Osteoblast (primary cell): ENCODE measurements around the gene CD151. TPM values are rescaled to one million over a fixed set of nuclear protein-coding genes. Genes with fewer than 3 reads are reported as not detected.

Experiments used
- DNase-seq: peaks from one replicate; pipeline ENCODE4 v3.0.0; 2011; ENCODE audit warnings: low spot score, mixed read lengths; ENCODE audit not compliant: insufficient read length; ENCODE audit errors: missing footprints
- H2AFZ ChIP-seq: 2 replicates; pipeline ENCODE4 v1.6.0; 2011; ENCODE audit warnings: mild to moderate bottlenecking, low read length
- H3K27ac ChIP-seq: 2 replicates; pipeline ENCODE4 v1.5.1; 2011; ENCODE audit warnings: mild to moderate bottlenecking, low read depth, low read length, moderate library complexity
- H3K27me3 ChIP-seq: 2 replicates; pipeline ENCODE4 v1.6.0; 2012; ENCODE audit warnings: mild to moderate bottlenecking, control low read depth, inconsistent platforms, low read length, moderate library complexity; ENCODE audit not compliant: insufficient read depth
- H3K36me3 ChIP-seq: 2 replicates; pipeline ENCODE4 v1.5.1; 2011; ENCODE audit warnings: mild to moderate bottlenecking, low read length, control low read depth, moderate library complexity; ENCODE audit not compliant: insufficient read depth
- H3K4me1 ChIP-seq: 2 replicates; pipeline ENCODE4 v1.5.1; 2011; ENCODE audit warnings: mild to moderate bottlenecking, low read length, control low read depth, moderate library complexity; ENCODE audit not compliant: insufficient read depth
- H3K4me2 ChIP-seq: 2 replicates; pipeline ENCODE4 v1.6.0; 2011; ENCODE audit warnings: mild to moderate bottlenecking, low read length; ENCODE audit not compliant: insufficient read depth
- H3K4me3 ChIP-seq: fragments of 200-600 bp; sonication (generic); 3 replicates; pipeline ENCODE4 v1.5.1; 2012; ENCODE audit warnings: mild to moderate bottlenecking, low read length, inconsistent platforms; ENCODE audit not compliant: insufficient read depth
- H3K79me2 ChIP-seq: 2 replicates; pipeline ENCODE4 v1.6.0; 2012; ENCODE audit warnings: mild to moderate bottlenecking, low read length, control low read depth, inconsistent platforms; ENCODE audit not compliant: insufficient read depth
- H3K9me3 ChIP-seq: 2 replicates; pipeline ENCODE4 v1.5.1; 2011; ENCODE audit warnings: low read depth, low read length, control low read depth
- H4K20me1 ChIP-seq: 2 replicates; pipeline ENCODE4 v1.6.0; 2012; ENCODE audit warnings: mild to moderate bottlenecking, low read length, control low read depth; ENCODE audit not compliant: insufficient read depth
- total RNA-seq: library from RNA; depleted of rRNA; stranded (reverse); fragments of >200 nt; gene quantifications from 2 replicates; pipeline ENCODE4 v1.2.3, GENCODE V29; 2012
- TF ChIP-seq, protein P1 (sequence below): IDR thresholded peaks from 2 replicates; pipeline ENCODE4 v1.5.1; 2011; ENCODE audit warnings: mild to moderate bottlenecking, low read depth, low read length, moderate library complexity; ENCODE audit errors: extremely low read depth

Gene CD151
- total RNA-seq, 1 donor: 416 TPM

DNA sequence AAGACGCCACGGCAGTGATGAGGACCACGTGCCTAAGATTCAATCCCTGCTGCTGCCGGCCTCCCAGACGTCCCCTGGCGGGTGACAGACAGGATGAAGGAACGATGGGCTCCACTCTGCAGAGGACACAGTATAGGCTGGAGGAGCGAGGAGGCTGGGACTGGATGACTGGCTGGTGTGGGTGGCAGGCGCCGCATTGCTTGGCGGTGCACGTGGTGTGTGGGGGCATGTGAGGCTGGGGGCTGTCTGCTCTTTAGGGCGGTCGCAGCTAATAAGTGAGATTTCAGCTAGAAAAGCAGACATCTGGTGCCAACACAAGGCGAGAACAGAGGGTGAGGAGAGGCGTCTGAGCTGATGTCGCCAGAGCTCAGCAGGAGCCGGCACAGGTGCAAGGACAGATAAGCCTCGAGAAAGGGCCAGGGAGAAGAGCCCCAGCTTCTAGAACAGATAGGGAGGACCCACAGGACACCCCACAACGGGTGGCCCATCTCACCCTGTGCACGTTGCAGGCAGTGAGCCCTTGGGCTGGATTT lies 43.1 kb downstream of the CD151 start:
- H3K4me1 ChIP-seq: peaks cover 2% of the 10 kb centered on the region
- no peak overlapping the region for H3K4me2 ChIP-seq
- no peaks in the 10 kb centered on the region for H3K79me2 ChIP-seq
- TF ChIP-seq, protein P1, sequence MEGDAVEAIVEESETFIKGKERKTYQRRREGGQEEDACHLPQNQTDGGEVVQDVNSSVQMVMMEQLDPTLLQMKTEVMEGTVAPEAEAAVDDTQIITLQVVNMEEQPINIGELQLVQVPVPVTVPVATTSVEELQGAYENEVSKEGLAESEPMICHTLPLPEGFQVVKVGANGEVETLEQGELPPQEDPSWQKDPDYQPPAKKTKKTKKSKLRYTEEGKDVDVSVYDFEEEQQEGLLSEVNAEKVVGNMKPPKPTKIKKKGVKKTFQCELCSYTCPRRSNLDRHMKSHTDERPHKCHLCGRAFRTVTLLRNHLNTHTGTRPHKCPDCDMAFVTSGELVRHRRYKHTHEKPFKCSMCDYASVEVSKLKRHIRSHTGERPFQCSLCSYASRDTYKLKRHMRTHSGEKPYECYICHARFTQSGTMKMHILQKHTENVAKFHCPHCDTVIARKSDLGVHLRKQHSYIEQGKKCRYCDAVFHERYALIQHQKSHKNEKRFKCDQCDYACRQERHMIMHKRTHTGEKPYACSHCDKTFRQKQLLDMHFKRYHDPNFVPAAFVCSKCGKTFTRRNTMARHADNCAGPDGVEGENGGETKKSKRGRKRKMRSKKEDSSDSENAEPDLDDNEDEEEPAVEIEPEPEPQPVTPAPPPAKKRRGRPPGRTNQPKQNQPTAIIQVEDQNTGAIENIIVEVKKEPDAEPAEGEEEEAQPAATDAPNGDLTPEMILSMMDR: no peak
- no peaks in the 10 kb centered on the region for H3K9me3 ChIP-seq
- no peak overlapping the region for H3K27ac ChIP-seq
- H3K4me3 ChIP-seq: no peak overlapping the region
- H3K27me3 ChIP-seq: no peaks in the 10 kb centered on the region
- DNase-seq: no peak
- peaks cover 11% of the 10 kb centered on the region for H4K20me1 ChIP-seq
- no peak overlapping the region for H2AFZ ChIP-seq
- peaks cover 4% of the 10 kb centered on the region for H3K36me3 ChIP-seq

DNA sequence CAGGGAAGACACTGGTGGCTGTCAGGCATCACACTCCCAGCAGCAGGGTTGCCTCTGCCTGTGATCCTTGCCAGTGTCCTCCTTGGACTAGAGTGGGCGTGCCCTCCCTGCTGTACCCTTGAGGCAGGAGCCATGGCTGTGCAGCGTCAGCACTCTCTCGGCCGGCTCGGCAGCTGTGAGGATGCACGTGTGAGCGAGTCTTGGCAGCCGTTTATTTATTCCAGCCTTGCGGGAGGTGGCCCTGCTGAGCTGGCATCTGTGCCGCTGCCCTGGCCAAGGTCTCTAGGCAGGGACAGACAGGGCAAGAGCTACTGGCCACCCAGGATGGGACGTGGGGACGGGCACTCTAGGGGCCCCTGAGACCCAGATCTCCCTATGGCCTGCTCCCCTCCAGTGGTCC lies 43.8 kb downstream of the CD151 start:
- no peak overlapping the region for H3K27ac ChIP-seq
- no peak overlapping the region for H3K4me2 ChIP-seq
- TF ChIP-seq, protein P1: no peak
- no peaks in the 10 kb centered on the region for H3K79me2 ChIP-seq
- H3K9me3 ChIP-seq: no peaks in the 10 kb centered on the region
- peaks cover 8% of the 10 kb centered on the region for H4K20me1 ChIP-seq
- H2AFZ ChIP-seq: no peak overlapping the region
- DNase-seq: no peak
- peaks cover 2% of the 10 kb centered on the region for H3K4me1 ChIP-seq
- H3K27me3 ChIP-seq: no peaks in the 10 kb centered on the region
- no peak overlapping the region for H3K4me3 ChIP-seq
- H3K36me3 ChIP-seq: peaks cover 7% of the 10 kb centered on the region

DNA sequence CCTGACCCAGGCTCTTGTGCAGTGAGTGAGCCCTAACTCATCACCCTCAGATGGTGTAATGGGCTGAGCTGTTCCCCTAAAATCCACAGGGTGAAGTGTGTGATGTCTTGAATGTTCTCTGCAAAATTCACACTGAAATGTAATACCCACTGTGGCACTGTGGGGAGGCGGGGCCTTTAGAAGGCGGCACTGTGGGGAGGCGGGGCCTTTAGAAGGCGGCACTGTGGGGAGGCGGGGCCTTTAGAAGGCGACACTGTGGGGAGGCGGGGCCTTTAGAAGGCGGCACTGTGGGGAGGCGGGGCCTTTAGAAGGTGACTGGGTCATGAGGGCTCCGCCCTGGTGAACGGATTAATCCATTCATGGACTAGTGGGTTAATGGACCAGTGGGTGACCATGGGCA lies 44.8 kb downstream of the CD151 start:
- no peaks in the 10 kb centered on the region for H3K27me3 ChIP-seq
- no peak for DNase-seq
- H3K4me2 ChIP-seq: no peak overlapping the region
- H4K20me1 ChIP-seq: peaks cover 3% of the 10 kb centered on the region
- H3K27ac ChIP-seq: no peak overlapping the region
- H3K4me3 ChIP-seq: no peak overlapping the region
- no peaks in the 10 kb centered on the region for H3K9me3 ChIP-seq
- no peaks in the 10 kb centered on the region for H3K4me1 ChIP-seq
- TF ChIP-seq, protein P1: no peak
- H3K36me3 ChIP-seq: peaks cover 7% of the 10 kb centered on the region
- no peaks in the 10 kb centered on the region for H3K79me2 ChIP-seq
- H2AFZ ChIP-seq: no peak overlapping the region

DNA sequence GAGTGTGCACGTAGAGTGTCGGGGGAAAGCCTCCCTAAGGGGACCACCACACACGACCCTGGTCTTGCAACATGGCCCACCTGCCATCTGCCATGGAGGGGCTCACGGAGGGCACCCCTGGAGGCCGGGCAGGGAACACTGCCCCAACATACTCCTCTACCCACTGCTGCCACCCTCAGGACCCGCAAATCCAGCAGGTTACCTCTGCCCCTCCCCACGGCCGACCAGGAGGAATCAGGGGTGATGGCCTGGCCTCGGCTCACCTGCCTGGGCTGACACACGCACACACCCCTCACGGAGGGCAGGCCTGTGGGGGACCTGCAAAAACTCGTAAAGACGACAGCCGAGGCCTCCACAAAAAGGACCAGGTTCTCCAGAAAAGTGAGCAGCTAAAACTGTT lies 47.7 kb downstream of the CD151 start:
- no peak for DNase-seq
- TF ChIP-seq, protein P1: no peak
- no peaks in the 10 kb centered on the region for H3K4me1 ChIP-seq
- H3K36me3 ChIP-seq: peaks cover 7% of the 10 kb centered on the region
- H3K27me3 ChIP-seq: no peaks in the 10 kb centered on the region
- no peak overlapping the region for H3K27ac ChIP-seq
- peaks cover 3% of the 10 kb centered on the region for H4K20me1 ChIP-seq
- H3K79me2 ChIP-seq: no peaks in the 10 kb centered on the region
- no peak overlapping the region for H3K4me2 ChIP-seq
- no peak overlapping the region for H3K4me3 ChIP-seq
- no peaks in the 10 kb centered on the region for H3K9me3 ChIP-seq
- H2AFZ ChIP-seq: no peak overlapping the region
